DMS 273 (cell line): ENCODE measurements around the gene DYNLT4.
"Not testable (repeated sequence)": the region's sequence is repeated elsewhere in the genome, so short reads cannot be mapped to it uniquely, and the experiment has no call there.

Experiments used
- DNase-seq: peaks from one replicate; lab custom pipeline; 2025; ENCODE audit not compliant: unreplicated experiment; lab: John Stamatoyannopoulos, UW

The DYNLT4 gene

DNA sequence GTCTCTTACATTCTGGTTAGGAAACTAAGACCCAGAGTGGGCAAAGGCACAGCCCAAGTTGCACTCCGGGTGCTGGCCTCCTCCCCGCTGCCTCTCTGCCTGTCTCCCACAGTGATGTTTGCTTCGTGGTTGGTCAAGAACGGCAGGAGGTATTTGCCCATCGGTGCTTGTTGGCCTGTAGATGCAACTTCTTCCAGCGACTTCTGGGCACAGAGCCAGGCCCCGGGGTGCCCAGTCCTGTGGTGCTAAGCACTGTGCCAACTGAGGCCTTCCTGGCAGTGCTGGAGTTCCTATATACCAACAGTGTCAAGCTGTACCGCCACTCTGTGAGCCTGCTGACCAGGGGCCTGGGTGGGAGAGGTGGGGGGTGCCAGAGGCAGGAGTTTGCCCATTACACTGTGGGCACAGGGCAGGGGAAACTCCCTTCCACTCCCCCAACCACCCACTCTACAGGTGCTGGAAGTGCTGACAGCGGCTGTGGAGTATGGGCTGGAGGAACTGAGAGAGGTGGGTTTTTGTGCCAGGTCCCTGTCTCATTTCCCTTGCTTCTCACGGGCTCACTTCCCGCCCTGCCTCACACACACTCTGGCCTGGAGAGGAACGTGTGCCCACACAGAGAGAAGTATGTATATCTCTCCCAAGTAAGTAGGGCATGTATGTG, 3.1 kb upstream of the DYNLT4 start:
- peak; percentile 27 for DNase-seq

DNA sequence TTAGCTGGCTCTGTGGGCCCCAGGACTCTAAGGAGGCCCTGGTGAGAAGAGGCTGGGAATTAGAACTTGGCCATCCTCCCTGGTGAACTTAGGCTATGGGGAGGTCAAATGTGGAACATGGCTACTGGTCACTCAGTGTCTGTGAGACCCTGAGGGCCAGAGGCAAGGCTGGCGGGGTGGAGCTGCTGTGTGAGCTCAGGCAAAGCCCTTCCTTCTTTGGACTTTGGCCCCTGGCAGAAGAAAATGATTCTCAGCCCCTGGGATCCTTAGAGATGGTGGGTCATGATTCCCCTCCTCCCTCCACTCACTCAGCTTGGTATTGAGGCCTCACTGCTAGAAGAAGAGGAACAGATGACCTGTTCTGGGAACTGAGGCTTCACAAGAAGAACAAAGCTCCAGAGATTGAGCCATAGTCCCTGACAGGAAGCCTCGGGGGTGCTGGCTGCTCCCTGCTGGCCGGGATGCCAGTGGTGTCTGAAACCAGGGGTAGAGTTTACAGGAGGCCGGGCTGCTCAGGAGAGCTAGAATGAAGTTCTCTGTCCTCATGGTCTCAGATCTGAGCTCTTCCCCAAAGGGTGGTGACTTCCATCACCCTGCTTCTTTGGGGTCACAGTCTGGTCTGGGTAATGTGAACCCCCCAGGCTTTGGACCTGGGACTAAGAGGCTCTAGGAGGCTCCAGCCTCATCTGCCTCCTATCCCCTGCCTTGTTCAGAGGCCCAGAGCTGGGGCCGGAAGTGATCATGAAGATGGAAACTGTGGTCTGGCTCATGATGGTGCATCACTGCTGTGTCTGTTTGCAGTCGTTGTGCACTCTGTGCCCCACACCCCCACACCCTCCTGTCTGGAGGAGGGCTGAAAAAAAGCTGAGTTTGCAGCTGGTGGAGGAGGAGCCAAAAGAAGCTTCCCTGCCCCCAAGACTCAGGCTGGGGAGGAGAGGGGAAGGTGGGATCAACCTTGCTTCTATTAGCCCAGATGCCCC, 2.1 kb upstream of the DYNLT4 start:
- DNase-seq, result no peak

DNA sequence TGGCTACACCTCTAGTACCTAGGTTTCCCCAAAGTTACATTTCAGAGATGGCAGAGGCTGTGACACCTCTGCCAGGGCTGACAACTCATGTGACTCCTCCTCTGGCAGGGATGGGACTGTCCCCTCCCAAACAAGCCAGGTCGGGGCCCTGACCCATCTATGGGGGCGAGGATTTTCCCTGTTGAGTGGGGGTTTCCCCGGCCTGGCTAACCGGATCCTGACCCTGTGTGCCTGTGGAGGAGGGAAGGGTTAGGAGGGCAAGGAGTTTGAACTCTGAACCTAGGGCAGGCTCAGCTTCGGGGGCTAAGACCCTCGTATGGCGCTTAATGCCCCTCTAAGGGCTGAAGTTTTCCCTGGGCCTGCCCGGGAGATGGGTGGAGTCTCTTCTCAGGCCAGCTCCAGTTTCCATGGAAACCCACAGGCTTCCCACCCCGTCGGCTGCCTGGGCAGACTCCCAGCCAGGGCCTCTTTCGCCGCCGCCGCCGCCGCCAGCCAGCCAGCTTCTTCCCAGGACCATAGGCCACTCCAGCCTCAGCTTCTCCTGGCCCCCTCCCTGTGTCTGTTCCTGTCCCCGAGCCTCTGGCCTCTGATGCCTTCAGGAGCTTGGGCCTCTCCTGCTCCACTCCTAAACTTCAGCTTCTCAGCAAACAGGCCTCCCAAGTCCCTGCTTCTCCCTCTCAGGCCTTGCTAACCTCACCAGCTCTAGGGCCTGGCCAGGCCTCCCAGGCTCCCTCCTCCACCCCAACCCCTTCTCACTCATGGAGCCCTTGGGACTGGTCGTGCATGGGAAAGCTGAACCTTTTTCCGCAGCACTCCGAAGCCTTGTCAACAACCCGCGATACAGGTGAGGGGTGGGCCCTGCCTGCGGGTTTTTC, 1.1 kb upstream of the DYNLT4 start, which contains the start of gene BTBD19:
Gene BTBD19 (plus strand): TSS at position 461 of the 875 bp plus-strand sequence. CDS start 298 bp downstream, at position 759.
- peak; percentile 58 for DNase-seq

DNA sequence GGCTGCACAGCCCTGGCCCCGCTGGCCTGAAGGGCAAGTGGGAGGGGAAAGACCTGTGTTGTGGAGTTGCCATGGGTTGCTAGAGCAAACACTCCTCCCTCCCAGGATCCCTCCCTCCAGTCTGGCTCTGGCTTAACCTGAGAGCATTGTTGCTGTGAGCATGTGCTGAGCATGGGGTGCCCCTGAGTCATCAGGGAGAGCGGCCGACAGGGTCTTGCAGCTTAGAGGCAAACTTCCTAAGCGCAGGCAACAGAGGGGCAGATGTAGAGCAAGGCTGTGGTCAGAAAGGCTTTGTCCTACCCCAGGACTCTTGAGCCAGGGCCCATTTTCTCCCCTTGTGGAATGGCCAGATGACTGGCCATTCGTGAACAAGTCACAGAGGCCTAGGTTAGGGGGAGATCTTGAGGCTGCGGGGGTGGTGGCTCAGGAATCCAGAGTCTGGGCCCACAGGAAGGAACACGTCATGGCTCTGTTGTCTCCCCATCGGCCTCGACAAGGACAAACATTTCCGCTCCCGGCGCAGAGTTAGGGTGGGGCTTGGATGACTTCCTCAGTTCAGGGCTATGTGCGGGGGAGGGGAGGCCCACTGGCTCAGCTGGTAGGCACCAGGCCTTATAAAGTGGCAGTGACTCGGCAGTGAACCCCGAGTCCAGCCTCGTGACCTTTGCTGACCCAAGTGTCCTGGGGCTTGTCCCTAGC, 362 bp upstream of the DYNLT4 start:
- peak; percentile 64 for DNase-seq

DNA sequence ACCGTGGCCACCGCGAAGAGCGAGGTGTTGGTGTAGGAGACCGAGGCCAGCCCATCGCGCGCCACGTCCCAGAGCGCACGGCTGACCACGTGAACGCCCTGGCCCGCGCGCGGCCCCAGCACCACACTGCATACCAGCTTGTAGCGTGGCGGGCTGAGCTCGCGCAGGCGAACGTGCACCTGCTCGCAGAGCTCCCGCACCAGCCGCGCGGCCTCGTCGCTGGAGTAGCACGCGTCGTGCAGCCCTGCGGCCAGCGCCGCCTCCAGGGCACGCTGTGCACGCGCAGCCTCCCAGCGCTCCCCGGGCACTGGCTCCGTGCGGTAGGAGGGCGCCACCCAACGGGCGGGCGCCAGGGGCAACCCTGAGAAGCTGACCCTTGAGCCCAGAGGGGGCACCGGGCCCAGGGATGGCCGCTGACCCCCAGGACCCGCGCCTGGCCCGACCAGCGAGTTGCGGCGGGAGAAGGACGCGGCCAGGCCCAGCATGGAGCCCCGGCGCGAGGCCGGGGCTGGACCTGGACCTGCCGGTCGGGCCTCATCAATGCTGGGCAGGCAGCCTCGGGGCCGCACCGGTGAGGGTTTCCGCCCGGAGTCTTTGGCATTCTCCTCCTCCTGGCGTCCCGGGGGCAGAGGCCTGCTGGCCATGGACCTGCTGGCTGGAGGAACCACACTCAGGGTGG, 987 bp downstream of the DYNLT4 start:
- DNase-seq, result no peak

DNA sequence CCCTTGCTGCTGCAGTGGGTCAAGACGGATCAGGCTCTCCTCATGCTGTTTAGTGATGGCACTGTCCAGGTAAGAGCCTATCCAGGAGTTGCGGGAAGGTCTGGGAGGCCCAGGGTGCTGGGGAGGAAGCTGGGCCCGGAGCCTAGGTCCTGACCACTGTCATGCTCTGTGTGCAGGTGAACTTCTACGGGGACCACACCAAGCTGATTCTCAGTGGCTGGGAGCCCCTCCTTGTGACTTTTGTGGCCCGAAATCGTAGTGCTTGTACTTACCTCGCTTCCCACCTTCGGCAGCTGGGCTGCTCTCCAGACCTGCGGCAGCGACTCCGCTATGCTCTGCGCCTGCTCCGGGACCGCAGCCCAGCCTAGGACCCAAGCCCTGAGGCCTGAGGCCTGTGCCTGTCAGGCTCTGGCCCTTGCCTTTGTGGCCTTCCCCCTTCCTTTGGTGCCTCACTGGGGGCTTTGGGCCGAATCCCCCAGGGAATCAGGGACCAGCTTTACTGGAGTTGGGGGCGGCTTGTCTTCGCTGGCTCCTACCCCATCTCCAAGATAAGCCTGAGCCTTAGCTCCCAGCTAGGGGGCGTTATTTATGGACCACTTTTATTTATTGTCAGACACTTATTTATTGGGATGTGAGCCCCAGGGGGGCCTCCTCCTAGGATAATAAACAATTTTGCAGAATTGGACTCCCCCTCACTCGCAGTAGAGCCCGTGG, 1.7 kb downstream of the DYNLT4 start:
- DNase-seq, result no peak

DNA sequence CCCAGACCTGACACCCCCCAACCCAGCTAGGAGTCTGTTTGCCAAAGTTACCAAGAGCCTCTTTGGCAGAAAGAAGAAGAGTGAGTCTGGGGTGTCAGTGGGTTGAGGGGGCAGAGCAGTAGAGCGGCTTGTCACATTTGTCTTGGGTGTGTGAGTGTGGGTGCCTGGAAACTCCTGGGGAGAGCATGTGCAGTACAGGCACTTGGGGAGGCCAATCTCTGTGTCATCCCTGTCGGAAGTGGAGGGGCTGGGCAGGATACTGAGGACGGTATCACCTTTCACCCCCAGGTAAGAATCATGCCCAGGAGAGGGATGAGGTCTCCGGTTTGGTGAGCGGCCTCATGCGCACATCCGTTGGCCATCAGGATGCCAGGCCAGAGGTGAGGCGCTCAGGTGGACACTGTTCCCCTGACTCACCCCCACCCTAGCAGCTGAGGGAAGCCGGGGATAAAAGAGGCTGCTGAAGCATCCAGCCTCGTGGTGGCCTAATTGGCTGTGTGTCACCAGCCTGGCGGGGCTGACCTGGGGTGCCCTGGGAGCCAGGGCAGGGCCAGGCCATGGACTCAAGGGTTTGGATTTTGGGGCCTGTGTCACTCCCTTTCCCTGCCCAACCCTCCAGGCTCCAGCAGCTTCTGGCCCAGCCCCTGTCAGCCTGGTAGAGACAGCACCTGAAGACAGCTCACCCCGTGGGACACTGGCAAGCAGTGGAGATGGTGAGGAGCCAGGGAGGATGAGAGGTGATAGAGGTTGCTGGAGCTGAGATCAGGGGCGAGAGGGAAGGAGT, 3.6 kb downstream of the DYNLT4 start:
- DNase-seq, result no peak

DNA sequence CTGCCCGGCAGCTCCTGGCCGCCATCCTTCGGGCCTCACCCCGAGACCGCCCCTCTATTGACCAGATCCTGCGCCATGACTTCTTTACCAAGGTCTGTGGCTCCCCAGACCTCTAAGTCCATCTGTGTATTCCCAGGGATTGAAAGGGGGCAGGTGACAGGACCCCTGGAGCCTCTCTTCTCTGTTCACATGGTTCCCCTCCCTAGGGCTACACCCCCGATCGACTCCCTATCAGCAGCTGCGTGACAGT, 4.2 kb downstream of the DYNLT4 start:
- DNase-seq, result no peak

DNA sequence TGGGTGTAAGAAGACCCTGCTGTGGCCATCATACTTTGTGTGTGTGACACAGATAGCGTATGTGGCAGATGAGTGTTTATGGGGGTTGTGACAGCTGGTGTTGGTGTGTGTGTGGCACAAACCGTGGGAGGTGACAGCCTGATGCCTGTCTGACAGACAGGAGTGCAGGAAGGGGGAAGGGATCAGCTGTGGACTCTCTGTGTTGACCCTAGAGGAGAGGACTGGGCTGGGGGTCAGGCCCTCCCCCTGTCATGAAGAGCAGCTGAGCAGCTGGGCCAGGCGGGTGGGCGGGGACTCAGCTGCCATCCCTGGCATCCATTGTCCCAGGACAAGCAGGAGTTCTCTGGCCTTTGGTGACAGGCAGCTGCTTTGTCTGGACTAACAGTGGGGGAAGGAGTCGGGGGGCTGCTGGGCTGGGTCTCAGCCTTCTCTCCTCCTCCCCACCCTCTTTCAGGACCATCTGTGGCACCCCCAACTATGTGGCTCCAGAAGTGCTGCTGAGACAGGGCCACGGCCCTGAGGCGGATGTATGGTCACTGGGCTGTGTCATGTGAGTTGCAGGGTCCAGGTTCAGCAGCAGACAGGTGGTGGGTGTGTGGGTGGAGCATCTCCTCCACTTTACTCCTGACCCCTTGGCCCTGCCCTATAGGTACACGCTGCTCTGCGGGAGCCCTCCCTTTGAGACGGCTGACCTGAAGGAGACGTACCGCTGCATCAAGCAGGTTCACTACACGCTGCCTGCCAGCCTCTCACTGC, 4.7 kb downstream of the DYNLT4 start:
- DNase-seq, result no peak

DNA sequence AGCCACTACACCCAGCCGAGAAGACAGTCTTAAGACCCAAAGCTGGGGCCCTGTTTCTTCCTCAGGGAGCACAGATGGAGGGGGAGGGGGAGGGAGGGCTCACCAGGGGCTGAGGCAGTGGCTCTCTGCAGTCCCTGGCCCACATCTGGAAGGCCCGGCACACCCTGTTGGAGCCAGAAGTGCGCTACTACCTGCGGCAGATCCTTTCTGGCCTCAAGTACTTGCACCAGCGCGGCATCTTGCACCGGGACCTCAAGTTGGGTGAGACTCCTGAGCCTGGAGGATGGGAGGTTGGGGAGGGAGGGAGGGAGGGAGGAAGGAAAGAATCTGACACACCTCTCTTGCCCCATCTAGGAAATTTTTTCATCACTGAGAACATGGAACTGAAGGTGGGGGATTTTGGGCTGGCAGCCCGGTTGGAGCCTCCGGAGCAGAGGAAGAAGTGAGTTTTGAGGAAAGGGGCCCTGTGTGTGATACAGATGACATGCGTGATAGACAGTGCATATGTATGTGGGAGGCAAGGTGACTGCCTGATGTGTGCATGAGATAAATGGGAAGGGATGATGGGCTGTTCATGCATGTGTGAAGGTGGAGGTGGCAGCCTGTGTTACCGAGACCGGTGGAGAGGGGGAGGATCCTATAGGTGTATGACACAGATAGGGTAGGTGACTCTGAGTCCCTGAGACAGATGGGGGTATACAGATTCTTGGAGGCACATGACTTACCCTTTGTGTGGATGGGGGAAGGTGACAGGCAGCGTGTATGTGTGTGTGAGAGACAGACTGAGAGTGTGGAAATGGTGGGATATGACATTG, 5.5 kb downstream of the DYNLT4 start:
- peak; percentile 47 for DNase-seq

DNA sequence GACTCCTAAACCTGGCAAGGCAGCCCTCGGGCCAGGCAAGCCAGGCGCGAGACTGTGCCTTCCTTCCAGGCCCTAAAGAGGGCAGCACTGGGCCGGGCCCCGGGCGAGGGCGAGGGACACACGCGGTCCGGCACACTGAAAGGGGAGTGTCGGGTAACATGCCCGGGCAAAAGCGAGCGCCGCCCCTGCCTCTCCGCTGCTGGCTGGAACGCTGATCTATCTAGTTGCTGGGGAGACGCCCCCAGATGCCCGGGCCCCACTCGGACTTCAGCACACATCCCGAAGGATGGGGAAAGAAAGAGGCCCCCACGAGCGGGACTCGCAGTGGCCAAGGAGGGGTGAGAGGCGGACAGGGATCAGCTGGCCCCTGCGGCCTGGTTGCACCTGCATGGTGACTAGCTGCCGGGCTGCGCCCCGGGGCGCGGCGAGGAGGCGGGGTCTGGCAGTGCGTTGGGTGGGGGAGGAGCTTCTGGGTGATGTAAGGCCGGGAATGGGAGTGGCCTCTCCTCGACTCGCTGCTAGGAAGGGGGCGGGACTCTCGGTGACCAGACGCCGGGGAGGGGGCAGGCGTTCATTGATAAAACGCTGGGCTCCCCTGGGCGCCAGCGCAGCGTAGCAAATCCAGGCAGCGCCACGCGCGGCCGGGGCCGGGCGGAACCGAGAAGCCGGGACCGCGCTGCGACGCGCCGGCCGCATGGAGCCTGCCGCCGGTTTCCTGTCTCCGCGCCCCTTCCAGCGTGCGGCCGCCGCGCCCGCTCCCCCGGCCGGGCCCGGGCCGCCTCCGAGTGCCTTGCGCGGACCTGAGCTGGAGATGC, 7.2 kb downstream of the DYNLT4 start, which contains the start of gene PLK3:
Gene PLK3 (plus strand): TSS at position 608 of the 815 bp plus-strand sequence. CDS start 87 bp downstream, at position 695.
- peak; percentile 98 for DNase-seq

DNA sequence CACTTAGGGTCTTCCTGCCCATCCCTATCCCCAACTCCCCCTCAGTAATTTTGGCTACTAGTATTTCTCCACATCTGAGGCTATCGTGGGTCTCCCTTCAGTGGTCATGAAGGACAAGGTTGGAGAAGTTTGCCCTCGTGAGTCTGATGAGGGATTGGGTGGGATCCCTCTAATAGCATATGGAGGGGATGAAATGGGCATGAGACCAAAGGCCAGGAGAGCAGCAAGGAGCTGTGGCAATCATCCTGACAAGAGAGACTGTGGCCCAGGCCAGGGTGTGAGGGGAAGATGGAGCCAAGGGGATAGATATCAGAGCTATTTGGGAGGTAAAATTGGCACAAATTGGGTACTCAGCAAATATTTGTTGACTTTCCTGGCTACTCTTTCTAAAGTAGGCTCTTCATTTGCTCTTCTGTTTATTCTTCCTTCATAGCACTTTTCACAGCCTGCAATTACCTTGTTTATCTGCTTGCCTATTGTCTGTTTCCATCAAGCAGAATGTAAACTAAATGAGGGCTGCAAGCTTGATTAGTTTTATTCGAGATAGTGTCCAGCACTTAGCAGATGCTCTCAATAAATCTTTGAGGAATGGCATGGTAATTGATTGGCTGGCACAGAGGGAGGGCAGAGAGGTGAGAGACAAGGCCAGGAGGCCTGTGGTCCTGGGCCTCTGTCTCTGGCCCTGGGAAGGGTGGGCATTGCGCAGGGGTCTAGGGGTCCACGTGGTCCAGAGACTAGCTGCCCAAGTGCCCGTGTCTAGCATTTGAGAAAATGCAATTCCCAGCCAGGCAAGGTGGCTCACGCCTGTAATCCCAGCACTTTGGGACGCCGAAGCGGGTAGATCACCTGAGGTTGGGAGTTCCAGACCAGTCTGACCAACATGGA, 8.4 kb downstream of the DYNLT4 start:
- no peak for DNase-seq

DNA sequence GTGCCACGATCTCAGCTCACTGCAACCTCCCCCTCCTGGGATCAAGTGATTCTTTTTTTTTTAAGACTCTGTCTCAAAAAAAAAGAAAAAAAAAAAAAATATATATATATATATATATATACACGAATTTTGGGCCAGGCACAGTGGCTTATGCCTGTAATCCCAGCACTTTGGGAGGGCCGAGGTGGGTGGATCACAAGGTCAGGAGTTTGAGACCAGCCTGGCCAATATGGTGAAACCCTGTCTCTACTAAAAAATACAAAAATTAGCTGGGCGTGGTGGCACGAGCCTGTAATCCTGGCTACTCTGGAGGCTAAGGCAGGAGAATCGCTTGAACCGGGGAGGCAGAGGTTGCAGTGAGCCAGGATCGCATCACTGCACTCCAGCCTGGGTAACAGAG, 9.3 kb downstream of the DYNLT4 start:
- not testable (repeated sequence) for DNase-seq

DNA sequence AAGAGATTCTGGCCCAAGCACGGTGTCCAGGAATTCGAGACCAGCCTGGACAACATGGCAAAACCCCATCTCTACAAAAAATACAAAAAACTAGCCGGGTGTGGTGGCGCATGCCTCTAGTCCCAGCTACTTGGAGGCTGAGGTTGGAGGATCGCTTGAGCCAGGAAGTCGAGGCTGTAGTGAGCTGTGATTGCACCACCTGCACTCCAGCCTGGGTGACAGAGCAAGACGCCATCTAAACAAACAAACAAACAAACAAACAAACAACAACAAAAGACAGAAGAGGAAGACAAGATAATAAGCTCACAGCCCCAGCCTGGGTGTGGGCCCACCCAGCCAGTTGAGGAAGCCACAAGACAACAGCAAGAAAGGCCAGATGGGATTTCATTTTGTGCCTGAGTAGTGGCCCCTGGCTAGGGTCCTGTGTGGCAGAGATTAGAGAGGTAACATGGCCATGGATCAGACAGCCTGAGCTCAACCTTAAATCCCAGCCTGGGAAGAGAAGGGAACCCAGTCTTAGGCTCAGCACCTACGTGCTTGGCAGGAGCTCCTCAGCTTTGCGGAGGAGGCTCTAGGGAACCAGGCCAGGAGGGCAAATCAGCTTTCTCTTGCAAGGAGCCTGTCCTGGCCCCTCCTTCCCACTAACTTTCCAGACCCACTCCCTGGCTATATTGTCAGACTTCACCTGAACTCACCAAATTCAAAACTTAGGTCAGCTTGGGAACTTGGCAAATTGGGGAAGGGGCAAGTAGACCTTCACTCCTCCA, 14.2 kb downstream of the DYNLT4 start:
- no peak for DNase-seq
